IMR-90 (cell line): ENCODE data around the gene OR5AN1. TPM values are rescaled to one million over a fixed set of nuclear protein-coding genes. Genes with fewer than 3 reads are reported as not detected.

ENCODE experiments used
- ATAC-seq: fragments of 200-7000 bp; cut with Tn5 transposase; 2 replicates; pipeline ENCODE4 v1.9.1; 2020; ENCODE audit warnings: low read depth, mild to moderate bottlenecking, moderate library complexity
- BruUV-seq: library from RNA; stranded (reverse); fragments of 400-500 nt; replicated peaks from 2 replicates; lab custom pipeline; 2021; lab: Mats Ljungman, UMichigan
- CTCF ChIA-PET: fragments of 300-600 bp; formaldehyde crosslinking; extraction: SDS; loops from one replicate; lab custom pipeline; 2021; ENCODE audit warnings: antibody characterized with exemption; lab: Yijun Ruan, JAX
- POLR2A ChIA-PET: fragments of 300-600 bp; sonication (Branson Sonifier 250); formaldehyde crosslinking; loops from one replicate; lab custom pipeline; 2022; ENCODE audit warnings: antibody characterized with exemption; ENCODE audit not compliant: unreplicated experiment; lab: Charles Lee
- DNase-seq: peaks from one replicate; pipeline ENCODE4 v3.0.0; 2013
- H2AFZ ChIP-seq: replicated peaks from 2 replicates; pipeline ENCODE3; 2013; ENCODE audit warnings: low read length, mild to moderate bottlenecking; ENCODE audit not compliant: poor library complexity
- H2AK5ac ChIP-seq: 2 replicates; pipeline ENCODE4 v1.6.1; 2013; ENCODE audit warnings: low read depth, low read length, inconsistent platforms
- H2AK9ac ChIP-seq: replicated peaks from 2 replicates; pipeline ENCODE3; 2013; ENCODE audit warnings: mild to moderate bottlenecking, low read depth, low read length, moderate library complexity; ENCODE audit not compliant: poor library complexity
- H2BK120ac ChIP-seq: 2 replicates; pipeline ENCODE4 v1.6.1; 2013; ENCODE audit warnings: low read depth, low read length, inconsistent platforms
- H2BK15ac ChIP-seq: 3 replicates; pipeline ENCODE4 v1.6.1; 2013; ENCODE audit warnings: low read depth, low read length, inconsistent platforms
- H2BK20ac ChIP-seq: 2 replicates; pipeline ENCODE4 v1.6.1; 2013; ENCODE audit warnings: low read depth, mild to moderate bottlenecking, inconsistent platforms, low read length, moderate library complexity
- H2BK5ac ChIP-seq: 2 replicates; pipeline ENCODE4 v1.6.1; 2013; ENCODE audit warnings: mild to moderate bottlenecking, low read depth, low read length, inconsistent platforms; ENCODE audit not compliant: poor library complexity, severe bottlenecking
- H3K14ac ChIP-seq: replicated peaks from 2 replicates; pipeline ENCODE4 v1.6.1; 2013; ENCODE audit warnings: low read depth, low read length, inconsistent platforms
- H3K18ac ChIP-seq: 2 replicates; pipeline ENCODE4 v1.6.1; 2013; ENCODE audit warnings: low read depth, low read length, control low read depth
- H3K23ac ChIP-seq: 2 replicates; pipeline ENCODE4 v1.6.1; 2013; ENCODE audit warnings: low read depth, low read length, inconsistent platforms
- H3K27ac ChIP-seq: 2 replicates; pipeline ENCODE4 v1.5.1; 2013; ENCODE audit warnings: mild to moderate bottlenecking, control low read depth, low read length; ENCODE audit not compliant: insufficient read depth
- H3K27me3 ChIP-seq: 2 replicates; pipeline ENCODE4 v1.6.1; 2013; ENCODE audit warnings: low read length; ENCODE audit not compliant: control insufficient read depth, insufficient read depth
- H3K36me3 ChIP-seq: 2 replicates; pipeline ENCODE4 v1.6.1; 2013; ENCODE audit warnings: low read length, mixed read lengths; ENCODE audit not compliant: control insufficient read depth, insufficient read depth
- H3K4ac ChIP-seq: 2 replicates; pipeline ENCODE4 v1.6.1; 2013; ENCODE audit warnings: low read depth, low read length, inconsistent platforms
- H3K4me1 ChIP-seq: 2 replicates; pipeline ENCODE4 v1.6.1; 2013; ENCODE audit warnings: low read length, mixed read lengths; ENCODE audit not compliant: control insufficient read depth, insufficient read depth
- H3K4me2 ChIP-seq: 2 replicates; pipeline ENCODE4 v1.6.1; 2013; ENCODE audit warnings: low read depth, mild to moderate bottlenecking, control low read depth, low read length, moderate library complexity
- H3K4me3 ChIP-seq: 2 replicates; pipeline ENCODE4 v1.5.1; 2013; ENCODE audit warnings: low read depth, mild to moderate bottlenecking, control low read depth, low read length, moderate library complexity; ENCODE audit not compliant: insufficient read depth
- H3K56ac ChIP-seq: 2 replicates; pipeline ENCODE4 v1.6.1; 2013; ENCODE audit warnings: low read length, inconsistent platforms; ENCODE audit not compliant: insufficient read depth; ENCODE audit errors: extremely low read depth
- H3K79me1 ChIP-seq, 2 experiments: 2 replicates each; pipeline ENCODE4 v1.6.1; 2013; ENCODE audit warnings: low read length in 2 of 2, inconsistent platforms in 1 of 2, low read depth in 1 of 2
- H3K9ac ChIP-seq: 2 replicates; pipeline ENCODE4 v1.6.1; 2013; ENCODE audit warnings: low read depth, low read length, control low read depth
- H3K9me1 ChIP-seq: 2 replicates; pipeline ENCODE4 v1.6.1; 2013; ENCODE audit warnings: low read length, inconsistent platforms; ENCODE audit not compliant: insufficient read depth
- H3K9me3 ChIP-seq: 2 replicates; pipeline ENCODE4 v1.6.1; 2013; ENCODE audit warnings: low read length; ENCODE audit not compliant: control insufficient read depth, insufficient read depth
- H4K20me1 ChIP-seq: 2 replicates; pipeline ENCODE4 v1.6.1; 2013; ENCODE audit warnings: low read length, inconsistent platforms; ENCODE audit not compliant: insufficient read depth
- H4K5ac ChIP-seq: 2 replicates; pipeline ENCODE4 v1.6.1; 2013; ENCODE audit warnings: mild to moderate bottlenecking, low read depth, low read length, control low read depth
- H4K8ac ChIP-seq, 2 experiments: 2 replicates each; pipeline ENCODE4 v1.6.1; 2013; ENCODE audit warnings: low read depth in 2 of 2, low read length in 2 of 2, control low read depth in 1 of 2, inconsistent platforms in 1 of 2
- H4K91ac ChIP-seq: 2 replicates; pipeline ENCODE4 v1.6.1; 2013; ENCODE audit warnings: low read depth, low read length, inconsistent platforms; ENCODE audit not compliant: insufficient read depth
- SMC3 ChIP-seq: fragments of 150-350 bp; IDR thresholded peaks from 2 replicates; pipeline ENCODE4 v1.6.1; 2016; ENCODE audit warnings: low read depth, mild to moderate bottlenecking, antibody characterized with exemption, low read length, moderate library complexity
- WGBS, 2 experiments: methylation state at CpG; one replicate each; pipeline versions ENCODE4 v1.1.5 to v1.1.7; 2013; ENCODE audit warnings: missing lambda C conversion rate in 2 of 2; ENCODE audit not compliant: insufficient read length in 1 of 2; ENCODE audit errors: extremely low coverage in 2 of 2; 5-methylcytosine and 5-hydroxymethylcytosine counted together
- dilution Hi-C: fragments of 300-500 bp; cut with HindIII; formaldehyde crosslinking; loops from one replicate; pipeline ENCODE4 v1.14.3; 2018; ENCODE audit warnings: low sequenced_read_pairs; ENCODE audit not compliant: unreplicated experiment
- in situ Hi-C: fragments of 300-500 bp; cut with MboI; formaldehyde crosslinking; loops from 3 replicates; pipeline ENCODE4 v1.14.3; 2019; ENCODE audit warnings: low sequenced_read_pairs, inconsistent platforms, mixed read lengths
- intact Hi-C: fragments of 100-400 bp; cut with micrococcal nuclease; formaldehyde crosslinking; loops from 2 replicates; pipeline ENCODE4 v1.10.0; 2022
- polyA plus RNA-seq, 3 experiments: library from polyadenylated mRNA; depleted of rRNA; stranded (reverse); fragments of >200 nt; gene quantifications; 2 replicates each; pipeline ENCODE4 v1.2.3, GENCODE V29; 2012; ENCODE audit warnings: low replicate concordance in 1 of 3
- total RNA-seq: library from RNA; depleted of rRNA; stranded (reverse); fragments of >200 nt; gene quantifications from 2 replicates; pipeline ENCODE4 v1.2.3, GENCODE V29; 2012
- TF ChIP-seq, protein P1 (sequence below): fragments of 150-350 bp; IDR thresholded peaks from 2 replicates; pipeline ENCODE4 v1.6.1; 2017; ENCODE audit warnings: mild to moderate bottlenecking, antibody characterized with exemption, low read length, low read depth

The OR5AN1 gene
- total and polyA plus RNA-seq, 2 of the 4 experiments (the other 2 are of a cell fraction) = not detected

DNA sequence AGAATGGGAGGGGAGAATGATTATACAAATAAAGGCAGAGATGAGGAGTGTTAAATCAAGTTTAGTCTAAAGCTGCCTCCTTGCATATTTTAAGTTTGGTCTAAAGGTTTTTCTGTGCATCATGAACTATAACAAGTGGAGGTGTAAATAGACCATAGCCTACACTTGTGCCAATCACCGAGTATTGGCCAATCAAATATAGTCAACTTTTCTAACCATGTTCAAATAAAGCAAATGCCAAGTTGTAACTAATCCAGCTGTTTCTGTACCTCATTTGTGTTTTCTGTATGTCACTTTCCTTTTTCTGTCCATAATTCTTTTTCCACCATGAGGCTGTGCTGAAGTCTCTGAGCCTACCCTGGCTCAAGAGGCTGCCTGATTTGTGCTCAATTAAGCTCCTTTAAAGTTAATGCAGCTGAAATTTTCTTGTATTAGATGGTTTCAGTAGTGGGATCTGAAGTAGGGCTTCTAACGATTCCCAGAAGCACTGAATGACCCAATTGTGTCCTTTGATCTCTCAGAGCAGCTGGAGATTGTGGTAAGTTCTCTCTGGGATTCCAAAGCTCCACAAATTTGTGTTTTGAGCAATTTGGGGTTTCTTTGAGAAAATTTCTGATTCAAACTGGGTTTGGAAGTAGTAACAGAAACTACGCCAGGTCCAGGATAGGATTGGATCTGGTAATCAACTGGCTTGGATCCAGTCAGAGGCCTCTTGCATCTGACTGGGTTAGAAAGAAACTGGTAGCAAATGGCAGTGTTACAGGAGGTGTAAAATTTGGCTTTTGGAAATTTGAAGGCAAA, 42.0 kb downstream of the OR5AN1 start:
- Histone ChIP-seq H2BK20ac (no peak overlapping the region), H2BK5ac (no peak overlapping the region), H2AFZ (no peak overlapping the region), H2BK120ac (no peak overlapping the region), H2AK5ac (no peak overlapping the region), H3K56ac (no peak overlapping the region), H3K4me1 (no peaks in the 10 kb centered on the region), H3K4me2 (no peak overlapping the region), H3K23ac (no peak overlapping the region), H4K5ac (no peak overlapping the region), H4K20me1 (no peaks in the 10 kb centered on the region), H4K8ac (no peak overlapping the region), H3K9me3 (no peaks in the 10 kb centered on the region), H4K91ac (no peak overlapping the region), H3K18ac (no peak overlapping the region), H3K79me1 (no peaks in the 10 kb centered on the region), H3K27me3 (no peaks in the 10 kb centered on the region), H3K14ac (no peak overlapping the region), H2AK9ac (no peak overlapping the region), H2BK15ac (no peak overlapping the region), H3K4me3 (no peak overlapping the region), H3K36me3 (no peaks in the 10 kb centered on the region), H3K9ac (no peak overlapping the region), H3K27ac (no peak overlapping the region), H3K4ac (no peak overlapping the region), H3K9me1 (no peaks in the 10 kb centered on the region)
- ChIA-PET POLR2A (no interaction called here), CTCF (interaction anchor here (0.9 kb wide), 1 partner anchor 10 kb away, joined by 3 read pairs; no protein-coding TSS in a partner anchor)
- WGBS, 2 experiments = 0% methylated on average over 1 of the region's 3 CpGs; no CpG with 5 or more reads in 1 of the 2 experiments
- no TSS peak for BruUV-seq
- intact Hi-C loops (no loop called here), in situ Hi-C loops (no loop called here), dilution Hi-C loops (no loop called here)
- no peak for TF ChIP-seq SMC3
- TF ChIP-seq, protein P1, sequence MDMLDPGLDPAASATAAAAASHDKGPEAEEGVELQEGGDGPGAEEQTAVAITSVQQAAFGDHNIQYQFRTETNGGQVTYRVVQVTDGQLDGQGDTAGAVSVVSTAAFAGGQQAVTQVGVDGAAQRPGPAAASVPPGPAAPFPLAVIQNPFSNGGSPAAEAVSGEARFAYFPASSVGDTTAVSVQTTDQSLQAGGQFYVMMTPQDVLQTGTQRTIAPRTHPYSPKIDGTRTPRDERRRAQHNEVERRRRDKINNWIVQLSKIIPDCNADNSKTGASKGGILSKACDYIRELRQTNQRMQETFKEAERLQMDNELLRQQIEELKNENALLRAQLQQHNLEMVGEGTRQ = no peak
- ATAC-seq = no peak
- DNase-seq = no peak
